NCI-H1694 treated with DMSO at 0.1 percent for 48 hours (cell line): ENCODE measurements around the gene FXN.

Source experiments
- DNase-seq: peaks from one replicate; lab custom pipeline; 2025; lab: John Stamatoyannopoulos, UW

Gene FXN

GRCh38 chr9:69141851-69142250 is 106.3 kb downstream of the FXN start:
- no peak for DNase-seq

DNA sequence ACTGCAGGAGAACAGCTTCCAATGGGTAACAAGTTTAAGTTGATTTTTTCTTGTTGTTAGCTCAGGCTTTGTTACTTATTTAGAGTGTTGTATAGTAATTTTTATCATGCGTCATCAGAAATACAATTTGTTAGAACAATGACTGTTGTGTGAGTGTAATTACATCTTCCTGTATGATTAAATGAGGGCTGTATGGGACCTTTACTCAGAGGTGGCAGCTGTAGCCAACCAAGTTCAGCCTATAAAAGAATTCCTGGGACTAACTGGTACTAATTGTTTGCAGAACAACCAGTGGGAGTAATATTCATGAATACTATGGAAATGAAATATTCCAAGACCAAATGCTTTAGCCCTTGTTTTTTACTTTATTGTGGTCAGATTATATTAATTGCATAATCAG is 107.7 kb downstream of the FXN start:
- no peak for DNase-seq

GRCh38 chr9:69145144-69145715 is 109.7 kb downstream of the FXN start:
- DNase-seq: no peak

DNA sequence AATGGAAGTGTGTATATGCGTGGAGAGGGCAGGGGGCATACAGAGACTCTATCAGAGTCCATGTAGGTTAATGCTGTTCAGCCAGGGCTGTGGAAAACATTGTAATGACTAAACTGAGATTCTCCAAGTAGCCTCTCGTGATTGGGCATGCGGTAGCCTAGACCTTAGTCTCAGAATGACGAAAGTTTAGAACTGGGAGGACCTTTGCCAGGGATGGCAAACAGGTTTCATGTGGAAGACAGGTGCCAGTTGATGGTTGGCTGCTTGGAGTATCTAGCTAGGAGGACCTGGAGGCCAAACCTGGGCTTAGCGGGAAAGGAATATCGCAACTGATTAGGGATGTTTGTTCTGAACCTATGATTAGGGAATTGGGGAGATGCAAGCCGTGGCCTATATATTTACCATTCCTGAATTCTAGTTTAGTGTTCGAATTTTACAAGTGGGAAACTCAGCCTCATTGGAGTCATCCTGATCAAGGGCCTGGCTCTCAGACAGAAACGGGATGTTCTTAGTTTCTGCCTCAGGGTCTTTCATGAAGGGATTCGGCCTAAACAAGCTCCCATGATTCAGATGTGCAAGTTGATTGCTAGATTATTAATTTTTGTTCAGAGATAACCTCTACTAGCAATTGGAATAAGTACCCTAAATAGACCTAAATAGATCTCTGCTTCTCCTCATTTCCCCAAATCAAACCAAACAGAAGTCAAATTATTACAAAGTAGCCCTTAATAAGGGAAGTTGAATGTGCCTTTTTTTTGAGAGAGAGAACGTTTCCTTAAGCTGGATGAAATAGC is 111.7 kb downstream of the FXN start:
- DNase-seq: no peak

DNA sequence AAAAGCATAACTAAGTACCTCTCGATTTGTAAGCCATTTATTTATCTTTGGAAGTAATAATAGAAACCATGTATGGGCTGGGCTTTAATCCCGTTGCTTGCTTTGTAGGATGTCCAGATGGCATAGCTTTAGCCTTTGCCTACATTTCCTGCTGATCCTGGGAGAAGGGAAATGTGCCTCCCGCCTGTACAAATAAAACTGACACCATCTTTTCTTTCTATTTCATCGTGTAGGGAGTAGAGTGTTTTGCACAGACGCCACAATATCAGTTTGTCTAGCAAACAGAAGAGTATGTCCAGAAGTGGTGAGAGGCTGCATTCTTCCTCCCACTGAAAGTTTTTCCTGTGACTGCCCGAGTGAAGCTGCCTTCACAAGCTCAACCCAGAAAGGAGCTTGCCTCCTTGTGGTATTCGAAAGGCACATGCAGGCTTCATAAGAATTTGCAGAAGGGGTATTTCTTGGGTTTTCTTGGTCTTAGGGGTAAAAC is 113.8 kb downstream of the FXN start:
- no peak for DNase-seq
